Loucy (cell line): ENCODE measurements around the gene TRIO.

Experiments used
- CTCF ChIP-seq: fragments of 200-600 bp; sonication (generic); conservative IDR thresholded peaks from 2 replicates; pipeline ENCODE4 v1.5.1; 2014; ENCODE audit warnings: mild to moderate bottlenecking, antibody characterized with exemption, low read length
- EZH2phosphoT487 ChIP-seq: fragments of 200-600 bp; IDR thresholded peaks from 2 replicates; pipeline ENCODE4 v1.6.1; 2018; ENCODE audit warnings: antibody characterized with exemption, mild to moderate bottlenecking, moderate library complexity, borderline replicate concordance

- TF ChIP-seq CTCF = no peak
- TF ChIP-seq EZH2phosphoT487 = no peak
Measured at GRCh38 chr5:14396737-14397136, 253.6 kb downstream of the TRIO start.
